GM18498 (cell line): ENCODE measurements around the gene SNTG2.
"Not testable (repeated sequence)": the region's sequence is repeated elsewhere in the genome, so short reads cannot be mapped to it uniquely, and the experiment has no call there.

Source experiments
- ATAC-seq: cut with Tn5 transposase; IDR thresholded peaks from one replicate; pipeline ENCODE4 v1.9.1; 2021; ENCODE audit warnings: mild to moderate bottlenecking, moderate library complexity; ENCODE audit not compliant: unreplicated experiment

SNTG2 gene

DNA sequence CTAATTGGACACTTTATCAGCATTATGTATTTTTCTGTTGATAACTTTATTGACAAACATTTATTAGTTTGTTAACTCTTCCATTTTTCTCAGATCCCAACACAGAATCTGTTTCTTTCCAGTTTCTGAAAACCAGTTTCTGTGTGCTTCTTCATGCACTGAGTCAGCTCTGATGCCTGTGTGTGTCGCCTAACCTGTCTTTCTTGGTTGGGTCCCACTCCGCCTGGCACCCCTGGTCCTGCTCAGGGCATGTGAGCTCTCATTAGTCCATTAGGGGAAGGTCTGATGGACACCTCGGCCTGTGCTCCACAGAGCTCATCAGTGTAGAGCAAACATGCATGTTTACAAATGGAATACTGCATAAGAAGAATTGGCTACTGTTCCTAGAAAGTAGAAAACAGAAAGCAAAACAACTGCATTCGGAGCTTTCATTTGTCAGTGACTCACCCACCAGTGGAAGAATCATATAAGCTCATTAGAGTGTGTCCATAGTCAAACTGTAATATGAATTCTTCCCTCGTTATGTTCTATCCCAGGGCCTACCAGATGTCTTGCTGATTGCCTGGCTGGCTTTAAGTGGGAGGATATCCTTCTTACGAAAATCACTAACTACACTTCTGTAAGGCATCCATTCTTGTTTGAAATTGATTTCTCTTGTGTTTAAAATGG, 137.7 kb downstream of the SNTG2 start:
- ATAC-seq = no peak

- ATAC-seq = no peak
Observed at GRCh38 chr2:1088940-1089339, 138.3 kb downstream of the SNTG2 start.

GRCh38 chr2:1091895-1092585, 141.4 kb downstream of the SNTG2 start:
- ATAC-seq = no peak

- not testable (repeated sequence) for ATAC-seq
Observed at GRCh38 chr2:1093668-1094067, 143.0 kb downstream of the SNTG2 start.

DNA sequence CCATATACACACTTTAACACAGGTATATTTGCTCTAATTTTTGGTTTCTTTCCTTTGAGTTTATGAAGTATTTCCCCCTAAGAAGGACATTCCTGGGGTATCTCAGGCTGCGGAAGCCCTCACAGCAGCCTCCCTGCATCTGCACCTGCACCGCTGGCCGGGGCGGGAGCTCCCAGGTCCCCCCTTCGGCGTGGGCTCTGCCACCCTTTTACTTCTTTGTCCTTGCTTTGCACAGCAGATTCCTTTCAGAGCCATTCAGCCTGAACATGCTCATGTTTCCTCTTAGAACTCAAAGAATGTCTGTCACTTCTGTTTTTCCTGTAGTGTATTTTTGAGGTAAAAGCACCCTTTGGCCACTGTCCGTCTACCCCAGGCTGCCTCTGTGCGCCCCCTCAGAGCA, 146.5 kb downstream of the SNTG2 start:
- no peak for ATAC-seq

- ATAC-seq = no peak
Observed at GRCh38 chr2:1099418-1099817, 148.8 kb downstream of the SNTG2 start.

- ATAC-seq = no peak
Observed at GRCh38 chr2:1101011-1101782, 150.5 kb downstream of the SNTG2 start.

DNA sequence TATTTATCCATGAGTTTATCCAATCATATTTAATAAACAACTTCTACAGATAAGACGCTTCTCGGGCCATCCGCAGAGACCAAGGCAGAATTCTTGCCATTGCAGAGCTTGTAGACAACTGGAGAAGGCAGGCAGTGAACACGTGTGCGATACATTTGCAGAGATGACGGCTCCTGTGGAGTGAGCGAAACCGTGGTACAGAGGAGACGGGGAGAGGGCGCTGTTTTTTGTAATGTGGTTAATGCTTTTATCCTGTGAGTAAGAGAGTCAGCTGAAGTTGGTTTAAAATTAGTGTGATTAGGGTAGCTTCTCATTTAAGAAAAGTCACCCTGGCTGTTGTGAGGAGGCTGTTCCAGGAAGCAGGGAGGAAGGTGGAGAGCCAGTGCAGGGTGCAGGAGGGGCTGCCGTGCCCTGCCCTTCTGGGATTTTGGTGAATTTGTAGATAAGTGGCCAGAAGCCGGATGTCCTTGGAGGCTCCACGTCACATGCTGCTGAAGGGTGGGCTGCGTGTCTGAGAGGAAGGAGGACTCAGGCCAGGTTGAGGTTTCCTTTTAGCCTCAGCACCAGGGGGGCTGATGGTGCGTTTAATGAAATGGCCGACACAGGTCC, 151.4 kb downstream of the SNTG2 start:
- no peak for ATAC-seq

- no peak for ATAC-seq
Observed at GRCh38 chr2:1104364-1104763, 153.7 kb downstream of the SNTG2 start.

- not testable (repeated sequence) for ATAC-seq
Observed at GRCh38 chr2:1106344-1106743, 155.7 kb downstream of the SNTG2 start.

DNA sequence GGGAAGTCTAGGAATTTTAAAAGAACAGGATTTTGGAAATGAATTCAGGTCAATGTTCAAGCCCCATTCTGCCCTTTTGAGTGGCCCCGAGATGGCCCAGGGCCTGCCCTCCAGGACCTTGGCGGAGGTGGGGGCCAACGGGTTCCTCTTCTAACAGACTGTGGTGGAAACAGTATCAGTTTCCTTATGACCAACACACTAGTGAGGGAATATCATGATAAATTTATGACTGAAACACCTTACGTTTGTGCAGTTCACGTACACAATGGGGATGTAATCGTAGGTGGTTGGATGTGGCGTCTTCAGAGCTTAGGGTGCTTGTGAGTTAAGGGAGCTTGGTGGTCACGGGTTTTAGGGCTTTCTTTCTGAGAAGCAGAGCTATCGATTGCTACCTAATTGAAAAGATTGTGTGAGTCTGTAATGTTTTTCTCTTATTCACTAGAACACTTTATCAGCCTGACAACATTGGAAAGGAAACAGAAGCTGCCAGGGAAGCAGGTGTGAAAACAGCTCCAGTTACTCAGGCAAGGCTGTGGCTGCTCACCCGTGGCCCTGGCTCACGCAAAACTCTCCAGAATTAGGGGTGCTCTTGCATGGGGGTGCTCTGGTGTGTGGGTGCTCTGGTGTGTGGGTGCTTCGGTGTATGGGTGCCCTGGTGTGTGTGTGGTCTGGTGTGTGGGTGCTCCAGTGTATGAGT, 165.3 kb downstream of the SNTG2 start:
- ATAC-seq = no peak

DNA sequence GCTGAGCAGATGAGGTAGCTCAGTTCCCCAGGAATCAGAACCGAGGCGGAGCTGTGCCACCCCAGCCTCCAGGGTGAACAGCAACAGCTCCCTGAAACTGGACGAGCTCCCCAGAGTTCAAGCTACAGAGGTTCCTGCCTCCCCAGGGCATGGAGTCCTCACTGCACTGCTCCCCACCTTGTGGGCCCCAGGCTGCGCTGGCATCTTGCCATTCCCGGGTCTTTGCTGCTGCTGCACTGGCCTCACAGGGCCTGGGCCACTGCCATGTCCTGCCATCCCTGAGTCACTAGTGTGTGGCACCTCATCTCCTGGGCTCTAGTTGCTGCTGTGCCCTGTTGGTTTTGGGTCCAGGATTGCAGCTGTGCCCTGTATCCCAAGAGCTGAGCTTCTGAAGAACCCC, 166.9 kb downstream of the SNTG2 start:
- ATAC-seq = no peak

DNA sequence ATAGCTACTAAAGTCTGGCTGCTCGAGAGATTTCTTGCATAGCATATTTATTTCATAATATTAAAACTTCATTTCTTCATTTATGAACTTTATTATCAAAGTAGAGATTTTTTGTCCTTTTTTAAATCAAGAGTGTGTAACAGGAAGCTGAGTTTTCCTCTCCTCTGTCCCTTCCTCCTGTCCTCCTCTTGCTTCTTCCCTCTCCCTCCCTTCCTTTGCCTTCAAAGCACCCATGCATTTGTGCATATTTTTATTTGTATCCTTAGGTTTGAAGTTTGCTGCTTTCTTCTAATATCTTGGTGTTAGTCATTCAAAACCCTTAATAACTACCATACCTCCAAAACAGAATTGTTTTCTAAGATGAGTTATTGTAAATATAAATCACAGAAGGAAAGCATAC, 174.6 kb downstream of the SNTG2 start:
- ATAC-seq = no peak

DNA sequence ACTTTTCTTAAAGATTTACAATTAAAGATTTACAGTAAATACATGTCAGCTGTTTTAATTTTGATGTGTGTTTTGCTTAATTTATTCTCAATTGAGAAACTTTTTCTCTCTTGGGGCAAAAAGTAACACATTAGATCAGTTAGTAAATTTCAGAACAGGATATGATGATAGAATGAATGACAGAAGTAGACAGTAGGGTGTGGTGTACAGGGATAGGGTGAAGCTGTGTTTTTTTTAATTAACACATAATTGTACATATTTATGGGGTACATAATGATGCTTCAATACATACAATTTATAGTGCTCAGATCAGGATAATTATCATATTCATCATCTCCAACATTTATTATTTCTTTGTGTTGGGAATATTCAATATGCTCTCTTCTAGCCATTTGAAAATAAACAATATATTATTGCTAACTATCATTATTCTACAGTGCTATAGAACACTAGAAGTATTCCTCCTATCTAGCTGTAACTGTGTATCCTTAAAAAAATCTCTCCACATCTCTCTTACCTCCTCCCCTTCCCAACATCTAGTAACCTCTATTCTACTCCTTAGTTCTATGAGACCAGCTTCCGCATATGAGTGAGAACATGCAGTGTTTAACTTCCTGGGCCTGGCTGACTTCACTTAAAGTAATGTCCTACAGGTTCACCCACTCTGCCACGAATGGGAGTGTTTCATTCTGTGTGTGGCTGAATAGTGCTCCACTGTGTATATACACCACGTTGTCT, 175.2 kb downstream of the SNTG2 start:
- ATAC-seq = no peak

GRCh38 chr2:1129982-1130381, 179.3 kb downstream of the SNTG2 start:
- ATAC-seq = no peak

DNA sequence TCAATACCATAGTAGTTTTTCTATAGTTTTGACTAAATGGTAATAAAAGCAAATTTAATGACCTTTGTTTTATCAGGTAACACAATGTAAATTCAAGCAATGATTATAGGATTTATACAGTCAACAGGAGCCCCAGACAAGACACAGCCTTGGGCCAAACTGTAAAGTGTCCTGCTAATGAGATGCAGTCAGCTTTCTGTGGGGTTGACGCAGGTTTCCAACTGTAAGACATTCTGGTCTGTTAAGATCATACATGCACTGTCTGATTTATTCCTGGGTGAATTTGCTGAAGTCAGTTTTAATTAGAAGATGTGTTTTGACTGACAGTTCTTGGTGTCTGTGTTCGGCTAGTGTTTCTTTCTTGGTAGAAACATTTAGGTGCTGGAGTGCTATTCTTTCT, 180.3 kb downstream of the SNTG2 start:
- no peak for ATAC-seq

GRCh38 chr2:1132328-1132969, 181.8 kb downstream of the SNTG2 start:
- no peak for ATAC-seq

DNA sequence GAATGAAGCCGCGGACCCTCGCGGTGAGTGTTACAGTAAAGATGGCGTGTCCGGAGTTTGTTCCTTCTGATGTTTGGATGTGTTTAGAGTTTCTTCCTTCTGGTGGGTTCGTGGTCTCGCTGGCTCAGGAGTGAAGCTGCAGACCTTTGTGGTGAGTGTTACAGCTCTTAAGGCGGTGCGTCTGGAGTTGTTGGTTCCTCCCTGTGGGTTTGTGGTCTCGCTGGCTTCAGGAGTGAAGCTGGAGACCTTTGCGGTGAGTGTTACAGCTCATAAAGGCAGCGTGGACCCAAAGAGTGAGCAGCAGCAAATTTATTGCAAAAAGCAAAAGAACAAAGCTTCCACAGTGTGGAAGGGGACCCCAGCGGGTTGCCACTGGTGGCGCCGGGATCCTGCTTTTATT, 183.2 kb downstream of the SNTG2 start:
- not testable (repeated sequence) for ATAC-seq

DNA sequence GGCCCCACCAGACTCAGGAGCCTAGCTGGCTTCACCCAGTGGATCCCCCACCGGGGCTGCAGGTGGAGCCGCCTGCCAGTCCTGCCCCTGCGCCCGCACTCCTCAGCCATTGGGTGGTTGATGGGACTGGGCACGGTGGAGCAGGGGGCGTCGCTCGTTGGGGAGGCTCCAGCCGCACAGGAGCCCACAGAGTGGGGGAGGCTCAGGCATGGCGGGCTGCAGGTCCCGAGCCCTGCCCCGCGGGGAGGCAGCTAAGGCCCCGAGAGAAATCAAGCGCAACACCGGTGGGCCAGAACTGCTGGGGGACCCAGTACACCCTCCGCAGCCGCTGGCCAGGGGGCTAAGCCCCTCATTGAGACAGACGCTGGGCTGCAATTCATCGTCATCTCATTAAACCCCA, 184.0 kb downstream of the SNTG2 start:
- ATAC-seq = no peak

- no peak for ATAC-seq
Observed at GRCh38 chr2:1136067-1136466, 185.4 kb downstream of the SNTG2 start.
